Spinal cord (tissue), 10 donors: Measurements from ENCODE around the gene SLPI. TPM values are rescaled to one million over a fixed set of nuclear protein-coding genes. Genes with fewer than 3 reads are reported as not detected.
A peak's percentile ranks its signal among the peaks of the same experiment; 100 is the strongest.

ENCODE experiments used
- DNase-seq, 6 donors: peaks; one replicate each; pipeline versions ENCODE4 v3.0.0 to v3.0.0-alpha.2; 2013 to 2015; ENCODE audit warnings: low spot score in 6 of 6, low read depth in 4 of 6
- H3K27ac ChIP-seq: one replicate; pipeline ENCODE4 v1.5.1; 2013; ENCODE audit warnings: low read depth, low read length, control low read depth
- H3K27me3 ChIP-seq: one replicate; pipeline ENCODE4 v1.6.1; 2013; ENCODE audit warnings: low read length; ENCODE audit not compliant: control insufficient read depth, insufficient read depth
- H3K36me3 ChIP-seq: one replicate; pipeline ENCODE4 v1.6.1; 2013; ENCODE audit warnings: low read length; ENCODE audit not compliant: control insufficient read depth, insufficient read depth
- H3K4me1 ChIP-seq: one replicate; pipeline ENCODE4 v1.6.1; 2013; ENCODE audit warnings: low read length; ENCODE audit not compliant: control insufficient read depth, insufficient read depth
- H3K4me3 ChIP-seq: one replicate; pipeline ENCODE4 v1.5.1; 2013; ENCODE audit warnings: low read depth, low read length, control low read depth
- H3K9me3 ChIP-seq: one replicate; pipeline ENCODE4 v1.6.1; 2013; ENCODE audit warnings: low read length; ENCODE audit not compliant: control insufficient read depth, insufficient read depth
- WGBS: methylation state at CpG from one replicate; pipeline ENCODE4 v1.1.5; 2013; ENCODE audit warnings: missing lambda C conversion rate; ENCODE audit not compliant: insufficient coverage; 5-methylcytosine and 5-hydroxymethylcytosine counted together
- polyA plus RNA-seq, 2 donors: library from polyadenylated mRNA; unstranded; fragments of 120-200 nt; gene quantifications; one replicate each; pipeline ENCODE4 v1.2.1, GENCODE V29; 2013; ENCODE audit not compliant: insufficient read length in 2 of 2
- total RNA-seq, 2 donors: library from RNA; depleted of rRNA in 1 of 2; stranded (reverse); fragments of 120-200 nt in 1 of 2; fragments of >200 nt in 1 of 2; gene quantifications; one replicate each; pipeline versions ENCODE4 v1.2.3 to v1.2.4, GENCODE V29; 2013 to 2014
- donor health status: healthy.

The SLPI gene
- total and polyA plus RNA-seq, 4 donors = 5.2 to 15.5 (median 9.5) TPM

DNA sequence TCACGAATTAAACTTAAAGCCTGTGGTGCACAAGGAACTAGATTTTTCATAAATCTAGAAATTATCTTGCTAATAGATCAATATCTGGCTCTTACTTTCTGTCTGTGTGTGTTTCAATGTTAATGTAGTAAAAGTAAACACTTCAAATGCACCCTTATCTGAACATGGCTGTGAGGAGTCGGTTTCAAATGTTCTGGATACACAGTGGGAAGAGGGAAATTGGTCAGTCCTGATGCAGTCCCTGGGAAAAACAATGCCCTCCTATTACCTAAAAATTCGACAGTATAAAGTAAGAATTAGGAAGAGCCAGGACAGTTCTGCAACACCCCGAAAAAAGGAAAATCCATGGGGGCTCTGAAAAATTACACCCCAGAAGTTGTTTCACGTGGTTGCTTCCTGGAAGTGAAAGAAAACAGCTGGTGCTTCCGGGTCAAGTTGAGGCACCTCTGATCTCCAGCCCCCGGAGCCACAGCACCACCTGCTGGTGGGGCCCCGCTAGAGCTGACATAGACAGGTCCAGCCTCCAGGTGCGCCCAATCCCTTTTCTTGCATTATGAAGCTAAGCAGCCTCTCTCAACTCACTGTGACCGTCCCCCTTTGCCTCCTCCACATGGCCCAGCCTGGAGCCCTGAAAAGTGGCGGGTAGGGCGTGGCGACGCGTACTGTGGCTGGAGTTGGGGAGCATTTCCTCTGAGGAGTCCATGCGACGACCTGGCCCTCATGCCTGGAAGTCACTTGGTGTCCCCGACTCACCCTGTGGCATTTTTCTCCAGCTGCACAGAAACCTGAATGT lies 24.9 kb downstream of the SLPI start:
- WGBS = 58% methylated on average over 14 of the region's 18 CpGs
- no peak overlapping the region for H3K27ac ChIP-seq
- DNase-seq = no peak
- no peaks in the 10 kb centered on the region for H3K27me3 ChIP-seq
- H3K36me3 ChIP-seq = no peaks in the 10 kb centered on the region
- no peaks in the 10 kb centered on the region for H3K9me3 ChIP-seq
- H3K4me3 ChIP-seq = no peak overlapping the region
- H3K4me1 ChIP-seq = no peaks in the 10 kb centered on the region

DNA sequence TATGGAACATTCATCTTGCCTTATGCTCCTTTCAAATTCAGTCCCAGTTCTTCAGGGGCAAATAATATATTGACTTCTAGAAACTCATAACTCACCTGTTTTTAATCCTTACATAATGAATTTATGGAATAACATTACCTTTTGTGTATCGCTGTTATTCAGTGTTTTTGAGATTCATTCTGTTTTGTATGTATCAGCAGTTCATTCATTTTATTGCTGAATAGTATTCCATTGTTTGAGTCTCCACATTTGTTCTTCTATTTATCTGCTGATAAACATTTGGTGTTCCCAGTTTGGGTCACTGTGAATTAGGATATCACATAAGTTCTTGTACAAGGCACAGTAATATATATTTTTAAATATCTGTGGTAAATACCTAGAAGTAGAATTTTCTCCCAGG lies 28.1 kb downstream of the SLPI start:
- Histone ChIP-seq H3K4me1 (no peaks in the 10 kb centered on the region), H3K9me3 (no peaks in the 10 kb centered on the region), H3K36me3 (no peaks in the 10 kb centered on the region), H3K4me3 (no peak overlapping the region), H3K27me3 (no peaks in the 10 kb centered on the region), H3K27ac (no peak overlapping the region)
- no CpG with 5 or more reads among the region's 1 CpG for WGBS
- DNase-seq = no peak

DNA sequence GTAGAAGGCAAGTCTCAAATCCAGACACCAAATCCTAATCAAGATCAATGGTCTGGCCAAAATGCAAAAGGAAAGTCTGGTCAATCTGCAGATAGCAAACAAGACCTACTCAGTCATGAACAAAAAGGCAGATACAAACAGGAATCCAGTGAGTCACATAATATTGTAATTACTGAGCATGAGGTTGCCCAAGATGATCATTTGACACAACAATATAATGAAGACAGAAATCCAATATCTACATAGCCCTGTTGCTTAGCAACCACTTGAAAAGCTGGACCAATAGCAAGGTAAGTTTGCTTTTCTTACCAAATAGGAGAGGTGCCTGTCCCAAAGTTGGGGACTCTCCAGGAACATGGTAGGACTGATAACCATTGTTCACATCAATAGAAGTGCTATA lies 31.2 kb downstream of the SLPI start:
- no peak overlapping the region for H3K4me3 ChIP-seq
- no peak overlapping the region for H3K27ac ChIP-seq
- no peaks in the 10 kb centered on the region for H3K4me1 ChIP-seq
- H3K36me3 ChIP-seq = no peaks in the 10 kb centered on the region
- H3K9me3 ChIP-seq = no peaks in the 10 kb centered on the region
- no peaks in the 10 kb centered on the region for H3K27me3 ChIP-seq
- DNase-seq = peak in 2 of 6 donors; percentile 2 to 76

DNA sequence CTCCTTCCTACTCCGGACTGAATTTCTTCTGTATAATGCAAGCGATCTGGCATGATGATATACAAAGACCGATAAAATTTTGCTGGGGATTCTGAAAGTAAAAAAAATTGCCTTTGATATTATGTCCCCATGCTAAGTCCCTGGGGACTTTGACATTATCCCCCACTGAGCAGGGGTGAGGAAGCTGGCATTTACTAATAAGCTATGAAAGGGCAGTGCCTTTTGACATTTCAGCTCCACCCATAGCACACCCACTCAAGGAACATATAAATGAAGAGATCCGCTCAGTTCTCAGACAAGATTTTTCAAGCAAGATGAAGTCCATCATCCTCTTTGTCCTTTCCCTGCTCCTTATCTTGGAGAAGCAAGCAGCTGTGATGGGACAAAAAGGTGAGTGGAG lies 33.3 kb downstream of the SLPI start, which contains the start of gene SEMG2:
TSS of gene SEMG2 (plus strand) at position 298 of the 400 bp plus-strand sequence. CDS start at position 315, 17 bp downstream.
- 100% methylated on average over 1 of the region's 4 CpGs for WGBS

DNA sequence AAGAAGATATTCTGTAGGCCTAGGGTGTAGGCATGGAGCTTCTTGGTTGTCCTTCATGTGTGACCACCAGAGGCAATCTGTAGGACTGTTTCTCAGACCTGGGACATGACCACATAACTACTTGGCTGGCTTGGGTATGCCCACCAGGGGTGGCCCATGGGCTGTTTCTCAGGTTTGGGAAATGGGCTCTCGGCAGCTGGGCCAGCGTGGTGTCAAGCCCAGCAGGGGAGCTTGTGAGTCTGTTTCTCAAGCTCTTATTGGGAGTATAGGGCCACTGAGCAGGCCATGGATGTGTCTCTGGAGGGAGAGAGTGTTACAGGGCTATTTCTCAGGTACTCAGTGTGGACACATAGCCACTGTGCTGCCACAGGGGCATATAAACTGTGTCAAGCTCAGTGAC lies 35.7 kb downstream of the SLPI start:
- no peak for DNase-seq
- Histone ChIP-seq H3K36me3 (no peaks in the 10 kb centered on the region), H3K9me3 (no peaks in the 10 kb centered on the region), H3K27me3 (no peaks in the 10 kb centered on the region), H3K4me1 (no peaks in the 10 kb centered on the region), H3K27ac (no peak overlapping the region), H3K4me3 (no peak overlapping the region)
- WGBS = 88% methylated on average over 2 of the region's 2 CpGs

More for the DNA sequence above, 33.3 kb downstream of the SLPI start, which contains the start of gene SEMG2:
- no peaks in the 10 kb centered on the region for H3K4me1 ChIP-seq
- DNase-seq = no peak
- H3K36me3 ChIP-seq = no peaks in the 10 kb centered on the region
- no peaks in the 10 kb centered on the region for H3K9me3 ChIP-seq
- H3K27ac ChIP-seq = no peak within 1 kb of the TSS
- H3K4me3 ChIP-seq = no peak within 1 kb of the TSS
- no peaks in the 10 kb centered on the region for H3K27me3 ChIP-seq

DNA sequence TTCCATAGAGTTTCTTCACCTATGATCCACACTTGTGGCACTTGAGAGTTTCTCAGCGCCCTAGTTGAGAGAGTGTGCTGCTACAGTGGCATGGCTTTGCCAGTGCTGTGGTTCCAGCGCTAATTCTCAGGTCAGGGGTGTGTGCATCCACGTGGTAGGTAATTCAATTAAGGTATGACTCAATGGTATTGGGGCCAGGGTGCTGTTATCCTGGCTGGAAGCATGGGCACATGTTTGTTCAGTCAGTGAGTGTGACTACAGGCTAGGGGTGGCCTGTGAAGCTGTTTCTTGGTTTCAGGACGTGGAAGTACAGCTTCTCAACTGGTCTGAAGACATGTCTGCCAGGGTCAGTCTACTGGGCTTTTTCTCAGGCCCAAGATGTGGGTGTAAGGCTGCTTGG lies 36.2 kb downstream of the SLPI start:
- no peak overlapping the region for H3K27ac ChIP-seq
- H3K27me3 ChIP-seq = no peaks in the 10 kb centered on the region
- H3K36me3 ChIP-seq = no peaks in the 10 kb centered on the region
- 87% methylated on average over 4 of the region's 4 CpGs for WGBS
- H3K9me3 ChIP-seq = no peaks in the 10 kb centered on the region
- no peaks in the 10 kb centered on the region for H3K4me1 ChIP-seq
- DNase-seq = no peak
- no peak overlapping the region for H3K4me3 ChIP-seq

DNA sequence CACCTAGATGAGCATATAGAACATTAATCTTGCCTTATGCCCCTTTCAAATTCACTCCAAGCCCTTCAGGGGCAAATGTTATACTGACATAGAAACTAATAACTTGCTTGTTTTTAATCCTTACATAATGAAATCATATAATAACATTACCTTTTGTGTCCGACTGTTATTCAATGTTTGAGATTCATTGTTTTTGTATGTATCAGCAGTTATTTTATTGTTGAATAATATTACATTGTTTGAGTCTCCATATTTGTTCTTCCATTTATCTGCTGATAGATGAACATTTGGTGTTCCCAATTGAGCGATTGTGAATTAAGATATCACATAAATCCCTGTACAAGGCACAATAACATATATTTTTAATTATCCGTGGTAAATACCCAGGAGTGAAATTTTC lies 41.5 kb downstream of the SLPI start:
- H3K4me3 ChIP-seq = no peak overlapping the region
- no peak overlapping the region for H3K27ac ChIP-seq
- no peaks in the 10 kb centered on the region for H3K36me3 ChIP-seq
- no peaks in the 10 kb centered on the region for H3K4me1 ChIP-seq
- H3K27me3 ChIP-seq = no peaks in the 10 kb centered on the region
- no peaks in the 10 kb centered on the region for H3K9me3 ChIP-seq
- WGBS = no CpG with 5 or more reads among the region's 3 CpGs
- peak in 1 of 6 donors; percentile 35 for DNase-seq

DNA sequence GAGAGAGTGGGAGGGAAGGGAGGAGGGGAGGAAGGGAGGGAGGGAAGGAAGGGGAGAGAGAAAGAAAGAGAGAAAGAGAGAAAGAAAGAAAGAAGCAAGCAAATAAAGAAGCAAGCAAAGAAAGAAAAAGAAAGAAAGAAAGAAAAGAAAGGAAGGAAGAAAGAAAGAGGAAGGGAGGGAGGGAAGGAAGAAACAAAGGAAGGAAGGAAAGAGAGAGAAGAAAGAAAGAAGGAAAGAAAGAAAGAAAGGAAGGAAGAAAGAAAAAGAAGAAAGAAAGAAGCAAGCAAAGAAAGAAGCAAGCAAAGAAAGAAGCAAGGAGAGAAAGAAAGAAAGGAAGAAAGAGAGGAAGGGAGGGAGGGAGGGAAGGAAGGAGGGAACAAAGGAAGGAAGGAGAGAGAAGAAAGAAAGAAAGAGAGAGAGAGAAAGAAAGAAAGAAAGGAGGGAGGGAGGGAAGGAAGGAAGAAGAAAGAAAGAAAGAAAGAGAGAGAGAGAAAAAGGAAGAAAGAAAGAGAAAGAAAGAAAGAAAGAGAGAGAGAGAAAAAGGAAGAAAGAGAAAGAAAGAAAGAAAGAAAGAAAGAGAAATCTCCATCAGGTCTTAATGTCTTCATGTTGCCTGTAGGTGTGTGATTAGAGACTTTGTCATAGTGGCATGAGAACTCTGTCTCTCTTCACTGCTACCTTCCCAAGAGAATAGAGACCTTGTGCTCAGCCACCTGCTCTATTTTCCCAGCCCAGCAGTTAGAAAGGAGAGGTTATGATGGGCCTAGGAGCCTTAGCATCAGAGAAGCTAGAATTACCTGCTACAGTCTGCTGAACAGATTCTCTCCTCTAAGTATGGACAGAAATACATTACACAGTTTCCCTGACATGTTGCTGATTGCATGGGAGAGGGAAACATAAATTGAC lies 42.5 kb downstream of the SLPI start:
- Histone ChIP-seq H3K9me3 (no peaks in the 10 kb centered on the region), H3K4me1 (no peaks in the 10 kb centered on the region), H3K4me3 (no peak overlapping the region), H3K27ac (no peak overlapping the region), H3K27me3 (no peaks in the 10 kb centered on the region), H3K36me3 (no peaks in the 10 kb centered on the region)
- no peak for DNase-seq

DNA sequence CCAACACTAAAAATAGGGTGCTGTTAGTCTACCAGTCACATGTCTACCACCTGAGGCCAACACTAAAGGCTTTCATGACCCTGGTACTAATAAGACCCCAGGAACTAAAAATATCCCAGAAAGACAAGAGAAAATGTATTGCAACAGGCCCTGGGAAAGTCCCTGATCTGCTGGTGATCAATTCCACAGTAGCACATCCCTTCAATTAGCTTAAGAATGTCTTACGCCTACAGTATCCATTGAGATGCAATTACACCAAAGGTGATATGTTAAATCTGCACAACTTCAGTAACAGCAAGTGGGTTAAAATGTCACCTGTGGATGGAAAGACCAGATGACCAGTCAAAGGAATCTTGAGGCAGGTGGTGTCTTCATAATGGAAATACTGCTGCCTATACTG lies 44.4 kb downstream of the SLPI start:
- WGBS = no CpG with 5 or more reads among the region's 1 CpG
- Histone ChIP-seq H3K27ac (no peak overlapping the region), H3K9me3 (no peaks in the 10 kb centered on the region), H3K36me3 (no peaks in the 10 kb centered on the region), H3K27me3 (no peaks in the 10 kb centered on the region), H3K4me1 (no peaks in the 10 kb centered on the region), H3K4me3 (no peak overlapping the region)
- no peak for DNase-seq
